ENCODE data around the gene BTBD2.
"Not testable (repeated sequence)": the region's sequence is repeated elsewhere in the genome, so short reads cannot be mapped to it uniquely, and the experiment has no call there.

The BTBD2 gene

DNA sequence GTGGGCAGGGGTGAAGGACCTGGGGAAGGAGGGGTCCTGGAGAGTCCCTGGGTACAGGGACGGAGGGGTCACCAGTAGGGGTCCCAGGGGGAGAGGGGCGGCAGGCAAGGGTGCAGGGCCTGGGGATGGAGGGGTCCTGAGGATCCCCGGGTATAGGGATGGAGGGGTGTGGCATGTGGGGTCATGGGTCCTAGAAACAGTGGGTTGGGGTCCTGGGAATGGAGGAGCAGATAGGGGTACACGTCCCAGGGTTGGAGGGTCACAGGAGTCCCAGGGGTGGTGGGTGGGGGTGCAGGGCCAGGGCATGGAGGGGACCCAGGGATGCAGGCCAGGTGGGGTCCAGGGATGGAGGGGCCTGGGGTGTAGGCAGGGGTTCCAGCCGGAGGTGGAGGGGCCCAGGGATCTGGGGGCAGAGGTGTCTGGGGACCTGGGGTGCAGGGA lies 1.4 kb downstream of the BTBD2 start:
- no peak for DNase-seq (ENCODE audit: low read depth)

DNA sequence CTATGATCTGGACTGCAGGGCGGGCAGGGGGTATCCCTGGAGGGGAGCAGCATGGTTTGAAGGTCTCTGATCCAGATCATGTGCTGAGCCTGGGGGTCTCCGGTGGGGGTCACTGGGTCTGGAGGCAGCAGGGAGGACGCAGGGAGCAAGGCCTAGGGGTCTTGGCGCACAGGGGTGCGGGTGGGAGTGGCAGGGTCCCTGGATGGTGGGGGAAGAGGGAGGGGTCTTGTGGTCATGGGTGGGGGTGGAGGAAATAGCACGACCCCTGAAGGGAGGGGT lies 1.9 kb downstream of the BTBD2 start:
- DNase-seq (ENCODE audit: low read depth): no peak

DNA sequence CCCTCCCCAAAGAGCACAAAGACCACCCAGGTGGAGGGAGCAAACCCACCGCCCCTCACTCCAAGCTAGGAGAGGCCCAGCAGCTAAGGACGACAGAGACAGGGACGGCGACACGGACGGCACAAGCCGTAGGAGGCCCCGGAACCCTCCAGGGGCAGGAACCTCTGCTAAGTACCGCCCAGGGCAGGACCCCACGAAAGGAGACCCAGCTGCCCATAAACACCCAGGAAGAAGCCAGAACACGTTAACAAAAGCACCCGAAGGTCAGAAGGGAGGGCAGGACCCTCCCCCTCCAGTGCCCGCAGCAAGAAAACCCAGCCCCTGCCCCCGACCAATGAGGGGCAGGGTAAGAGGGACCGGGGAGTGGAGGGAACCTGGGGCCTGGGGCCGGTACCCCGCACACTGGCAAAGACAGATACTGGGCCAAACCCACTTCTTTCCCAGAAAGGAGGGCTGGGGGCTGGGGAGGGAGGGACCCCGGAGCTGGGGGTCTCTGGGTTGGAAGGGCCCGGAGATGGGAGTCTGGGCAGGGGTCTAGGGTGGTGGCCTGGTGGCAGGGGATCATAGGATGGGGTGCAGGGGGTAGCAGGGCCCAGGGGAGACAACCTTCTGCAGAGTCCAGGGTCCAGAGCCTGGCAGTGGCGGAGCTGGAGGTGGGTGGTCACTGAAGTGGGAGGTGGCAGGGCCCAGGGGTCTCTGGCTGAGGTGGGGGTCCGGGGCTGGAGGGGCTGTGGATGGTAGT lies 2.4 kb downstream of the BTBD2 start:
- no peak for DNase-seq (ENCODE audit: low read depth)

DNA sequence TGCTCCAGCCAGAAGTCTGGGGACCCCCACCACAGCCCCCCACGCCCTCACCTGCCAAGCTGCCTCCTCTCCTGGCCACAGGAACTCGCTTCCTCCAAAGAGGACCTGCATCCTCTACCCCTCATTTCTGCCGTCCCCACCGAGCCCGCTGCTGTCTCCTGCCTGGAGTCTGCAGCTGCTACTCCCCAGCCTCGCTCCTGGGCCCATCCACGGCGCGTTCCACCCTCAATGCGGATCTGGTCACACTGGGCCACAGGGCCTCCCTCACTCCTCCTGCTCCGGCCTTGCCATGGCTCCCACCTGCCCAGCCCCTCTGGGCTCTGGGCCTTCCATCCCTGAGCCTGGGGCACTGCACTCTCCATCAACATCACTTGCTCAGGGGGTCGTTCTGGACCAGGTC lies 4.3 kb downstream of the BTBD2 start:
- DNase-seq (ENCODE audit: low read depth): no peak

DNA sequence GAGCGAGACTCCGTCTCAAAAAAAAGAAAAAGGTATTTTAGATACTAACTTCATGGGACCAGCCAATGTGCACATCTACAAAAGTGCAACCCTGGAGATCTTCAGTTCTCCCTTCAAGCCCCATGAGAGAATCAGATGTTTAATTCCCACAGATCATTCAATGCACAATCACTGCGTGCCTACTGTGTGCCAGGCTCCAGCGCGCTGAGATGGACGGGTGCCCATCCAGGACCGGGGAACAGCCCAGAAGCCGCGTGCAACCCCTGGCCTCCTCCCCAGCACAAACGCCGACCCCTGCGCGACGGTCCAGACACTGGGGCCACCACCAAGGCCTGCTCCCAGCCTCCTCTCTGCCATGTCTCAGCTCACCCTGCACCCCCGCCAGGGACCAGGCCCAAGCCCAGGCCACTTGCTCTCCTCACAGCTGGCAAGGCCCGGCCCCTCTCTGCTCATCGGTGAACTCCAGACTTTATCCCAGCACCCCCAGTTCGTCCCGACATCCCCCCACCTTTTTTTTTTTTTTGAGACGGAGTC lies 5.3 kb downstream of the BTBD2 start:
- DNase-seq (ENCODE audit: low read depth): no peak

DNA sequence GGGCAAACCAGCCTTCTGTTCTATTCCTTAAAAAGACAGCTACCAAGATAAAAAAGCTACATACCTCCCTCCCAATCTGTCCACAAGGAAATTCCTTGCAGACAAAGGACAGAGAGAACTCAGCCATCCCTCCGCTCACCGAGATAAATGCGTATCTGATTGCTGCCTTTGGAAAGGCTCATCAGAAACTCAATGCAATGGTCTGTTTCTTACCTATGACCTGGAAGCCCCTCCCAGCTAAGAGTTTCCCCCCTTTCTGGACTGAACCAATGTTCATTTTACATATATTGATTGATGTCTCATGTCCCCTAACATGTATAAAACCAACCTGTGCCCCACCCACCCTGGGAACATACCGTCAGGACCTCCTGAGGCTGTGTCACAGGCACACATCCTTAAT lies 11.6 kb downstream of the BTBD2 start:
- DNase-seq (ENCODE audit: low read depth): no peak

DNA sequence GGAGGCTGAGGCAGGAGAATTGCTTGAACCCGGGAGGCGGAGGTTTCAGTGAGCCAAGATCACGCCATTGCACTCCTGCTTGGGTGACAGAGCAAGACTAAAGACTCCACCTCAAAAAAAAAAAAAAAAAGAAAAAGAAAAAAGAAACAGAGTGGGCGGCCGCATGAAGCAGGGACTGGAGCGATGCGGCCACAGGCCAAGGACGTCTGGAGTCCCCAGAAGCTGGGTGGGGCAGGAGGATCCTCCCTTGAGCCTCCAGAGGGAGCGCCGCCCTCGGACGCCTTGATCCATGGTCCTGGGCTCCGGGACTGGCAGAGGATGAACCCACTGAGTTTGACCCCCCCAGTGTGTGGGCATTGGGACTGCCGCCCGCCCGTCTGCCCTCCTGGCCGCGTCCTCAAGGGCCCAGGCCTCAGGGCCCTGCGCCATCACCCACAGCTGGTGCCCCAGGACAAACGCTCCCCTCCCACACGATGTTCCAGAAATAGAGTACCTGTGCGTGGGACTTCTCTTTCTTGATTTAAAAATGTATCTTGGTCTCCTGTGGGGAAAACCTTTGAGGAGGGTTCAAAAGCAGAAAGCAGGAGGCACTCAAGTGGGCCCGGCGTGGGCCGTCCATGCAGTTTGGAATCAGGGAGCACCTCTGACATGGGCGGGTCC lies 15.5 kb downstream of the BTBD2 start:
- no peak for DNase-seq (ENCODE audit: low read depth)

DNA sequence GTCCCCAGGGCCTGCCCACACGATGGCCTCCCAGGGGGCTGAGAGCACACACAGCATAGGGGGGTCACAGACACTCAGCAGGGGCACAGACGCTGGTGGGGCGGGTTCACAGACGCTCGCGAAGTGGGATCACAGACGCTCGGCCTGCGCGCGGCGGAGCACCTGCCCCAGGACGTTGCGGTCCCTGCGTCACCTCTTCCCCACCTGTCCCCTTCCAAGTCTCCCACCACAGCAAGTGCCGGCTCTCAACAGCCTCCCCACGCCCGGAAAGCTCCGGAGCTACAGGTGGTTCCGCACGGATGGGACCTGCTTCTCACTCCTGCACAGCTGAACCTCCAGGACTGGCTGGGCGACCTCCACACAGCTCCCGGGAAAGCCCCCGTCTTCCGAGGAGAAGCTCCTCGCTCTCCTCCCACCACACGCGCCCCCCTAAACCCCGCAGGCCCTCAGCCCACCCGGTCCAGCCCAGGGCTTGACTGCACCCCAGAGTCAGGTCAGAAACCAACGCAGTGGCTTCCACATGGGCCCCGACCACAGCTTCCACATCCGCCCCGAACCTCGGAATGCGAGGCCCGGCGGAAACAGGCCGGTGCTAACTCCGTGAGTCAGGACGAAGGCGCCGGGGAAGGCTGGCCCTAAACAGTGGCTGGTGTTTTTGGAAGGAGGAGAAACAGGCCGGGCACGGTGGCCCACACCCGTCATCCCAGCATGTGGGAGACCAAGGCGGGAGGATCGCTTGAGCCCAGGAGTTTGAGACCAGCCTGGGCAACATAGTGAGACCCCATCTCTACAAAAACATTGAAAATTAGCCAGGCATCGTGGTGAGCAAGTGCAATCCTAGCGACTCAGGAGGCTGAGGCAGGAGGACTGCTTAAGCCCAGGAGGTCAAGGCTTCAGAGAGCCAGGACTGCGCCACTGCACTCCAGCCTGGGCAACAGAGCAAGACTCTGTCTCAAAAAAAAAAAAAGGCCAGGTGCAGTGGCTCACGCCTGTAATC lies 16.5 kb downstream of the BTBD2 start:
- DNase-seq (ENCODE audit: low read depth): no peak

DNA sequence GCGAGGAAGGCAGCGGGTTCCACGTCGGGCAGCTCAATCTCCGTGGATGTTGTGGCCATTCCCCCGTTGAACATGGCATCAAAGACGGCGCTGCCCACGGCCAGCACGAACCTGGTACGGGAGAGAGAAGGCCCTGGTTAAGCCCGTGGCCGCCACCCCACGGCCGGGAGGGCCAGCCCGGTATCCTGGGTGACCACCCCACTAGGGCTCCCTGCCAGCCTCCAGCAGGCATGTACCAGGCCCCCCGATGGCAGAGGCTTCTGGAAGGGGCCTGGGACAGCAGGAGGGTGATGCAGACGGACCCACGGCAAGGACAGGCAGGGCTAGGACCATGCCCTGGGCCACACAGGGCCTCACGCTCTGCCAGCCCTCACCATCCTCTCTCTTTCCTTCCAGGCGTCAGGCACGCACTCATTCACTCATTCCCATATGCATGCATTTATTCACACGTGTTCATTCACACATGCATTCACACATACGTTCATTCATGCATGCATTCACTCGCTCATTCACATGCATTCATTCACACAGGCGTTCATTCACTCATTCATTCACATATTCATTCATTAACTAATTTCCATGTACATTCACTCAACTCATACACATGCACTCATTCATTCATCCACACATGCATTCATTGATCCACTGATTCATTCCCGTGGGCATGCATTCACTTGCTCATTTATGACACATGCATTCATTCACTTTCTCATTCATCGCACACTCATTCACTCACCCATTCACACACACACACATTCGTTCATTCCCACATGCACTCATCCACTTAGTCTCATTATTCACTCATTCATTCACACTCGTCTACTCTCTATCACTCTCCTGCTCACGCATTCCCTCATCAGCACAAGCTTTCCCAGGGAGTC lies 17.9 kb downstream of the BTBD2 start:
- DNase-seq (ENCODE audit: low read depth): no peak

DNA sequence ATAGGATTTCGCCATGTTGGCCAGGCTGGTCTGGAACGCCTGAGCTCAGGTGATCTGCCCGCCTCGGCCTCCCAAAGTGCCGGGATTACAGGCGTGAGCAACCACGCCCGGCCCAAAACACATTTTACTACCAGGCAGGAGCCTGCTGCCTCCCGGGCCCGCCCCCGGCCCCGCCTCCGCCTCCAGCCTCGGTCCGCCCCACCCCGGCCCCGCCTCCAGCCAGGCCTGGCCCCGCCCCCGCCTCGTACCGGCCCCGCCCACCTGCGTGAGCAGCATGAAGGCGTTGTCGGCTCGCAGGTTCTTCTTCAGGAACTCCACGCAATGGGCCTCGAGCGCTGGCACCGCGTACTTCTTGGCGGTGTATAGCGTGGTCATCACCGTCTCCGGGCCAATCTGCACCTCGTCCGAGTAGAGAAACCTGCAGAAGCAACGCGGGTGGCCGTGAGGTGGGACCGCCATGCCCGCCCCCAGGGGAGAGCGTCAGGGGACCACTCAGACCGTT lies 22.7 kb downstream of the BTBD2 start:
- no peak for DNase-seq (ENCODE audit: low read depth)

DNA sequence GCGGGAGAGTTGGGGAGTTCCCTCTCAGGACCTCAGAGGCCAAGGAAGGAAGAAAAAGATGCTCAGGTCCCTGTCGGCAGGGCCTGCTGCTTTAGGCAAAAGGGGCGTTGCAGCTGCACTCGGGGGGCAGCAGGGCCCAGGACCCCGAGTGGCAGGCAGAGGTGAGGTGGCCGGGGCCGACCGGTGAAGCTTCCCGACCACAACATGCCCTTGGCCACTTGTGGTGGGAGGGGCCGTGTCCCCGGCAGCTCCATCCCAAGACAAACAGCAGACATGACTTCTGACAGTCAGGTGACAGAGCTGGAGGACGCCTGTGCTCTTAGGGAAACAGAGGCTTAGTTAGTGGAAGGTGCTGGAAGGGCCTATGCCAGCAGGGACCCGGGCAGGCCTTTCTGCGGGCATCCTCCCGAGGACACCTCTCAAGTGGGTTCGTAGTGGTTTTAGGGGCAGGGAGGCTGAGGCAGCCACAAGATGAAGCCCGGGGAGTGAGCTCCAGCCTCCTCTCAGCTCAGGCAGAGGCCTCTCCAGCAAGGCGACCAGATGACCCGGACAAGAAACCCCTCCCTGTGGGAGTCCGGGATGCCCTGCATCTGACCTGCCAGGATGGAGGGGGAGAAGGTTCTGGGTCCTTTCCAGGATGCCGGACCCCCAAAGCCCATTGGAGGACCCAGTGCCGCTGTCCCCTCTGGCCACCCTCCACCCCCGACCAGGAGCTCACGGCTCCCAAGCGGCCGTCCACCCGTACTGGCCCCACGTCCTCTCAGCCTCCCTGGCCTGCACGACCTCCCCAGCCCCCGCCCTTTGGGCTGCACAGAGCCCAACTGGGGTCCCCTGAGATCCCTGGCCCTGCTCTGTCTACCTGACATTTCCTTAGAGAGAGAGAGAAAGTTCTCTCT lies 24.2 kb downstream of the BTBD2 start:
- no peak for DNase-seq (ENCODE audit: low read depth)

DNA sequence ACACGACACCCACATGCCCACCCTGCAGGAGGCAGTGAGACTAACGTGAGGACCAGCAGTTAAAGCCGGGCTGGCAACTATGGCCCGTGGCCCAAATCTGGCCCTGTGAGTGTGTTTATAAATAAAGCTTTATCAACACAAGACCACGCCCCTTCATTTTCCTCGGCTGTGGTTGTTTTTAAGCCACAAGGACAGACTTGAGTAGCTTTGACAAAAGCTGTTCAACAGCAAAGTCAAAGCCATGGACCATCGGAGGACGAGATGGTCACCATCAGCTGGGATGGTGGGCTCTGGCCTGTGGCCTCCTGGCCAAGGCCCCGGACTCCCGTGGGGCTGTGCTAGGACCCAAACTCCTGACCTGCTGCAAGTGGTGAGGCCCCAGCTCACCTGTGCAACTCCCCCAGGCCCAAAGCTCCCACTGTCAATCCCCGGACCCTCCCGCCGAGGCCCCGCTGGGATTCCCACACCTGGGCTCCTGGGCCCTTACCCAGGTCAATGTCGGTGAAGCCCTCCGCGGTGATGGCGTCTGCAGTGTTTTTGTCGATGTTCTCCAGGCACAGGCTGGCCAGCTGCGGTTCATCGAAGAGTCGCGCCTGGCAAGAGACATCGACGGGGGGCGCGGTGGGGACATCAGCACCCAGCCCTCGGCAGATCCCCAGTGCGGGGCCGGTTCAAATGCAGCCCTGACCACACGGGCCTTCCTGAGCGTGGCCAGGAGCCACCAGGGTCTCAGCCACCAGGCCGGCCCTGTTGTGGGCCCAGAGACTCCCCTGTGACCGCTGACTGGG lies 25.1 kb downstream of the BTBD2 start:
- DNase-seq (ENCODE audit: low read depth): no peak

DNA sequence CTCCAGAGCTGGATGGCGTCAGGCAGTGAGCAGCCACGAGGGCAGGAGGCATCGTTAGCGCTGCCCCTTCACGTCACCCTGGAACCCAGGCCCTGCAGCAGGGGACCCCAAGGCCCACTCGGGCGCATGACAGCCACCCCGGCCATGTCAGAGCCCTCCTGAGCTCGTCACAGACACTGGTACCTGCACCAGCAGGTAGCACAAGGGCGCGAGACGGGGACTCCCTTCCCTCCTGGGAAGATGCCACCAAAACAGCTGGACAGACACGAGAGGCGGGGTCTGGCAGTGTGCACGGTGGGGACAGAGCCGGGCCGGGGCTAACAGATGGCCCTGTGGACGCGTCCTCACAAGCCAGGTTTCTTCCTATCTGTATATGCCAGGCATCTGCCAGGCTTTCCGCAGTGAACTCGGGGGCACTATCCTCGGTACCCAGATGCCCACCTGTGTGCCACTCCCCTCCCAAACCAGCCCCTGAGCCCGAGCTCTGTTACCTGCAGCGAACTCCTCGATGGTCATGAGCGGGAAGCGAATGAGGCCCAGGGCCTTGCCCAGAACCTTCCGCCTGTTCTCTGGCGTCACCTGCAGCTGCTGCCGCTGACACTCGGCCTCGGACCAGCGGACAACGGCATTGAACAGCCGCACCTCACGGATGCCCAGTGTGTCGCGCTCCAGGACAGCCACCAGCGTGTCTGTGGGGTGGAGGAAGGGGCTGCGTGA lies 25.8 kb downstream of the BTBD2 start:
- no peak for DNase-seq (ENCODE audit: low read depth)

DNA sequence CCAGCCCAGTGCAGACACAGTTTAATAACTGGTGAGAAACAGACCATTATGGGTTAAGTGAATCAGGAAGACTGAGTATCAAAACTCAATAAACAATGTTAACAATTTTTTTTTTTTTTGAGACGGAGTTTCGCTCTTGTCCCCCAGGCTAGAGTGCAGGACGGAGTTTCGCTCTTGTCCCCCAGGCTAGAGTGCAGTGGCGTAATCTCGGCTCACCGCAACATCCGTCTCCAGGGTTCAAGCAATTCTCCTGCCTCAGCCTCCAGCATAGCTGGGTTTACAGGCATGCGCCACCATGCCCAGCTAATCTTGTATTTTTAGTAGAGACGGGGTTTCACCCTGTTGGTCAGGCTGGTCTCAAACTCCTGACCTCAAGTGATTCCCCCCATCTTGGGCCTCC lies 27.1 kb downstream of the BTBD2 start:
- not testable (repeated sequence) for DNase-seq (ENCODE audit: low read depth)

DNA sequence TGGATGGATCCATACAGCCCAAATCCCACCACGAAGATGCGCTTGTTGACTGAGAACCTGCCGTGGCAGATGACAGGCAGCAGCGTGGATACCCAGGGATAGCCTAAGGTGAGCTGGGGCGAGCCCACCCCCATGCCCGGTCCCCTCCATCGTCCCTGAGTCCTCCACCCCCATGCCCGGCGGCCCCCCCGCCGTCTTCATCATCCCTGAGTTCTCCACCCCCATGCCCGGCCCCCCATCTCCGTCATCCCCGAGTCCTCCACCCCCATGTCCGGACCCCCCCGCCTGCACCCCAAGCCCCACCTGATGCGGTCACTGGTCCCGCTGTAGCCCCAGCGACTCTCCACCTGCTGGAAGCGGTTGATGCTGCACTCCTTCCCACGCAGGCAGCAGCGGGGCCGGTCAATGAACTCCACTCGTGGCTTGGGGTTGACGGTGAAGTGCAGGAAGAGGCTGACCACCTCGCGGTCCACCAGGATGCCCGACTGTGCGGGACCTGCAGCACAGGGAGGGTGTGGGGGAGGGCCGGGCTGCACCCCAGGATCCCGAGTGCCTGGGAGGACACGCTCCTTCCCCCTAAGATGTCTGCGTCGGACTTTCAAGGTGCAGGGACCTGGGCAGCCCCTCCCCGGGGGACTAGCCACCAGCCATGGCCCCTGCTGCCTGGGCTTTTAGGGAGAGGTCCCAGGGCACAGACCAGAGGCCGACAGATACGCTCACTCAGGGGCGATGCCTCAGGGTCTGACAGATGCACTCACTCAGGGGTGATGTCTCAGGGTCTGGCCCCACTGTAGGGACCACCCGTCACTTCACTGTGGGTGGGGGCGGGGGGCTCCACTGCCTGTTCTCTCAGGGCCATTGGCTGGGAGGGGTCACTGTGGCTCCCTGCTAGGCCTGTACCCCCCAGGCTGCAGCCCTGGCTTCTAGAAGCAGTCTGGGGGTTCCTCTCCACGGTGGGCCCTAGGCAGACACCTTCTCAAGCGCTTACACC lies 28.0 kb downstream of the BTBD2 start:
- DNase-seq (ENCODE audit: low read depth): no peak

DNA sequence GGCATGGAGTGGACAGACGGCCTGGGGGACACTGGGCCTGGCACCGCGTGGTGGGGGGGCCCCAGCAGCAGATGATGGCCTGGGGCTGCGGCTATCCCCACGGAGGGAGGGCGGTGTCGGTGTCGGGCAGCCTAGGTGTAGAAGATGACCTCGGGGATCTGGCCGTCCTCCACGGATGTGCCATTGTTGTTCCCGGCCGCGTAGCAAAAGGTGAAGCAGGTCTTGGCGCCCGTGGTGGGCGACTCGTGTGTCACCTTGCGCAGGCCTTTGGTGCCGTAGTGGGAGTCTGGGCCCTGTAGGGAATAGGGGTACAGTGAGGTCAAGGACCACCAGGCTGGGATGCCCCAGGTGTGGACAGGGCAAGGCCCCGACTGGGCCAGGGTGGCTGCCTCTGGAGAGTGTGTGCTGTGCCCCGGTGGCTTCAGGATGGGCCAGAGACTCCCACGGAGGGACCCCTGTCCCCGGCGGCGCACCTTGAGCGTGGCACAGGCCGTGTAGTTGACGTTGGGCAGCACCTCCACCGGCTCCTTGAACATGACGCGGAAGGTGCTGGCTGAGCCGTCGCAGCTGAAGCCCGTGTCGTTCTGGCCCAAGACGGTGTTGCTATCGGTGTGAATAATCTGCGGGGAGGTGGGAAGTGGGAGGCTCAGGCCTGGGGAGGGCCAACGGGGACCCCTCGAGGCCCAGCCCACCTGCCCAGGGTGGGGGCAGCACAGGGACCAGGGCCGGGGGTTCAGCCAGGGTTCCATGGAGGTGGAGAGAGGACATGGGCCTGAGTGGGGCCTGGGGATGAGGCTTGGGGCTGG lies 29.0 kb downstream of the BTBD2 start:
- no peak for DNase-seq (ENCODE audit: low read depth)

All from HS-27A (cell line).